ENCODE results near the gene MYO10. TPM values are rescaled to one million over a fixed set of nuclear protein-coding genes. Genes with fewer than 3 reads are reported as not detected.
A peak's percentile ranks its signal among the peaks of the same experiment; 100 is the strongest.

MYO10 gene
- total and polyA plus RNA-seq, 8 donors, result 32.6 to 71.5 (median 65.0) TPM

DNA sequence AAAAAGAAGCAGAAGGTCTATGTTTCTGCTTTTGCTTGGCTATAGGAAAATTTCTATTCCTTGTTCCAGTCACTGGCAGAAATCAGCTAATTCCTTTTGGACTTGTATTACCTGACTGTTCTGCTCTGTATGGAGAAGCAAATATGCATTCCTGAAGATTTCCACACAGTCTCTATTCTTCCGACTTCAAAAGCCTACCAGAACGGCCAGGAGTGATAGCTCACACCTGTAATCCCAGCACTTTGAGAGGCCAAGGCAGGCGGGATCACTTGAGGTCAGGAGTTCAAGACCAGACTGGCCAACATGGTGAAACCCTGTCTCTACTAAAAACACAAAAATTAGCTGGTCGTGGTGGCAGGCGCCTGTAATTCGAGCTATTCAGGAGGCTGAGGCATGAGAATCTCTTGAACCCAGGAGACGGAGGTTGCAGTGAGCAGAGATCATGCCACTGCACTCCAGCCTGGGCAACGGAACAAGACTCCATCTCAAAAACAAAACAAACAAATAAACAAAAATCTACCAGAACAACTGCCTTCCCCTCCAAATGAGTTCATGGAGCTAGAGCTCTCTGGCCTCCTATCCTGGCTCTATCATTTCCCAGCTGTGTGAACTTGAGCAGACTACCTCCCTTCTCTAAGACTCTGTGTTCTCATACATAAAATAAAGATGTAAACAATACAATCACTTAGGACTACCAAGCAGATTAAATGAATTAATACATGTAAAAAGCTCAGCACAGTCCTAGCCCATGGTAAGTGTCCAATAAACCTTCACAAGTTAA, 17.0 kb downstream of the MYO10 start:
- Histone ChIP-seq H3K27ac (no peak overlapping the region), H3K4me1 (peaks cover 3 to 6% of the 10 kb centered on the region in 2 donors), H3K9me3 (no peaks in the 10 kb centered on the region), H3K4me3 (no peak overlapping the region), H3K36me3 (no peaks in the 10 kb centered on the region), H3K27me3 (no peaks in the 10 kb centered on the region)
- ATAC-seq, result no peak
- intact Hi-C loops (cut with DNase I), result no loop called here
- DNase-seq, result no peak
- TF ChIP-seq, protein P1, sequence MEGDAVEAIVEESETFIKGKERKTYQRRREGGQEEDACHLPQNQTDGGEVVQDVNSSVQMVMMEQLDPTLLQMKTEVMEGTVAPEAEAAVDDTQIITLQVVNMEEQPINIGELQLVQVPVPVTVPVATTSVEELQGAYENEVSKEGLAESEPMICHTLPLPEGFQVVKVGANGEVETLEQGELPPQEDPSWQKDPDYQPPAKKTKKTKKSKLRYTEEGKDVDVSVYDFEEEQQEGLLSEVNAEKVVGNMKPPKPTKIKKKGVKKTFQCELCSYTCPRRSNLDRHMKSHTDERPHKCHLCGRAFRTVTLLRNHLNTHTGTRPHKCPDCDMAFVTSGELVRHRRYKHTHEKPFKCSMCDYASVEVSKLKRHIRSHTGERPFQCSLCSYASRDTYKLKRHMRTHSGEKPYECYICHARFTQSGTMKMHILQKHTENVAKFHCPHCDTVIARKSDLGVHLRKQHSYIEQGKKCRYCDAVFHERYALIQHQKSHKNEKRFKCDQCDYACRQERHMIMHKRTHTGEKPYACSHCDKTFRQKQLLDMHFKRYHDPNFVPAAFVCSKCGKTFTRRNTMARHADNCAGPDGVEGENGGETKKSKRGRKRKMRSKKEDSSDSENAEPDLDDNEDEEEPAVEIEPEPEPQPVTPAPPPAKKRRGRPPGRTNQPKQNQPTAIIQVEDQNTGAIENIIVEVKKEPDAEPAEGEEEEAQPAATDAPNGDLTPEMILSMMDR (IDR thresholded peaks at IDR 0.05), result no peak

DNA sequence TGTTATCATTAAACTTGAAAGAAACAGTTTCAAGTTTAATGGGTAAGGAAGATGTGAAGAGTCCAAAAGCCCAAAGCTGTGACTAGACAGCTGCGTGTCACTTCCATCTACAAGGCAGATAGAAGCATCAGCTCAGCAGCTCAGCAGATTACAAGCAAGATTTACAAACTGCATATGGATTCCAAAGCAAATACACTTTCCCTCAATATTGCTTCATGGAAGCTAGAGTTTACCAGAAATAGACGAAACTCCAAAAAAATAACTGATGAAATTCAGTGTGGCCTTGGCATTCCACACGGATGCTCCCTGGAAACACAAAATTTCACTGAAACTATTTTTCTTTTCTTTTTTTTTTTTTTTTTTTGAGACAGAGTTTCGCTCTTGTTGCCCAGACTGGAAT, 17.9 kb downstream of the MYO10 start:
- ATAC-seq (no peak), DNase-seq (no peak)
- H3K27me3 ChIP-seq, result no peaks in the 10 kb centered on the region
- H3K4me3 ChIP-seq, result no peak overlapping the region
- peaks cover 3 to 15% of the 10 kb centered on the region in 2 donors for H3K4me1 ChIP-seq
- TF ChIP-seq, protein P1 (IDR thresholded peaks at IDR 0.05), result no peak
- intact Hi-C loops (cut with DNase I), result no loop called here
- H3K9me3 ChIP-seq, result no peaks in the 10 kb centered on the region
- no peaks in the 10 kb centered on the region for H3K36me3 ChIP-seq
- no peak overlapping the region for H3K27ac ChIP-seq

DNA sequence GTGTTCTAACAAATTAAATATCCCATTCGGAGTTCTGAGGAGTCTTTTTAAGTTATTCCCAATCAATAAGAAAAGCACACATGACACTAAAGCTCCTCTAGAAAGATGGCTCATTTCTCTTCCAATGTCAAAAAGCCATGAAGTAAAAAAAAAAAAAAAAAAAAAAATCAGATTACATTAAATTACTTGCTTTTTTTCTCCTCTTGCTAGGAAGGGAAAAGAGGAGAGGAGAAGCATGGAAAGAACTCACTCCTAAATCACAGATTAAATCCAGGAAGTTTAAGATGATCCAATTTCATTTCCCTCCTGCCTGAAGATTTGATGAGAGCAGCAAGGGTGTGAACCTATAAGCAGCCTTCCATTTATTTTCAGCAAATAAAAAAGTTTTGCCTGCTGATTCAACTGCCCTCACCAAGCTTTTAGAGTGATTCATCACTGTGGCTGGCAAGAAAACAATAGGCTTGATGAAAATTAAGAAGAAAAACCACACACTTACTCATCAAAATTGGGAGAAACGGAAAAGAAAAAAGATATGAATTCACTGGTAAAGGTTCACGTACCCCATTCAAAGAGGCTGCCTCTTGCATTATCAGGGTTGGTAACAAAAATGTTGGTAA, 19.7 kb downstream of the MYO10 start:
- ATAC-seq (peak; percentile 43), DNase-seq (no peak)
- Histone ChIP-seq H3K4me1 (peaks cover 3 to 15% of the 10 kb centered on the region in 2 donors), H3K36me3 (no peaks in the 10 kb centered on the region), H3K27ac (no peak overlapping the region), H3K9me3 (no peaks in the 10 kb centered on the region), H3K4me3 (no peak overlapping the region), H3K27me3 (no peaks in the 10 kb centered on the region)
- TF ChIP-seq, protein P1 (IDR thresholded peaks at IDR 0.05), result no peak
- intact Hi-C loops (cut with DNase I), result no loop called here

- DNase-seq (no peak), ATAC-seq (no peak)
- TF ChIP-seq, protein P1 (IDR thresholded peaks at IDR 0.05), result no peak
- H3K4me3 ChIP-seq, result no peak overlapping the region
- intact Hi-C loops (cut with DNase I), result no loop called here
- H3K9me3 ChIP-seq, result no peaks in the 10 kb centered on the region
- H3K27ac ChIP-seq, result no peak overlapping the region
- no peaks in the 10 kb centered on the region for H3K36me3 ChIP-seq
- H3K4me1 ChIP-seq, result peaks cover 3 to 15% of the 10 kb centered on the region in 2 donors
- no peaks in the 10 kb centered on the region for H3K27me3 ChIP-seq
Measured at GRCh38 chr5:16914584-16914983, 21.5 kb downstream of the MYO10 start.

DNA sequence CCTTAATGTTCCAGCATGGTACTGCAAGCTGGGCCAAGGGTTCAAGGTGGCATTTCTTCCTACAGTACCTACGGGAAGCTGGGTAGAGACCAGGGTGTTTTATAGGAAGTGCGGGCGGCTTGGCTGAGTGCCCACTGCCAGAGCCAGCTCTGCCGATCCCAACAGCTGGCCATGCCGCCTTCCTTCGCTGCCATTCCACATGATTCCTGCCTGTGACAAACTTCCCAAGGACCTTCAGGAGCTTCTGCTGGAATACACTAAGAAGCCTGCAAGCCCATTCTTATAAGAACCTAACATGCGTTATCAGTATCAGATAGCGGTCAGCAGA, 22.0 kb downstream of the MYO10 start:
- DNase-seq, result no peak
- intact Hi-C loops (cut with DNase I), result no loop called here
- H3K4me1 ChIP-seq, result peaks cover 0 to 15% of the 10 kb centered on the region in 2 donors
- H3K9me3 ChIP-seq, result no peaks in the 10 kb centered on the region
- TF ChIP-seq, protein P1 (IDR thresholded peaks at IDR 0.05), result no peak
- no peaks in the 10 kb centered on the region for H3K27me3 ChIP-seq
- H3K36me3 ChIP-seq, result no peaks in the 10 kb centered on the region
- H3K4me3 ChIP-seq, result no peak overlapping the region
- no peak for ATAC-seq
- H3K27ac ChIP-seq, result no peak overlapping the region

All from left lung (tissue), 10 donors.